NK-92 treated with Interleukin-12 subunit alpha and Interleukin-12 subunit beta, amount 100 ng/mL, for 24 hours (cell line): Measurements from ENCODE around the gene RLBP1.
"Not testable (repeated sequence)": the region's sequence is repeated elsewhere in the genome, so short reads cannot be mapped to it uniquely, and the experiment has no call there.

Source experiments
- DNase-seq: peaks from one replicate; lab custom pipeline; 2025; lab: John Stamatoyannopoulos, UW

RLBP1 gene

GRCh38 chr15:89221543-89221942 lies at the start of gene RLBP1:
TSS of gene RLBP1 (minus strand) at chr15:89221579. CDS start at chr15:89218975, 2,604 bp downstream.
- DNase-seq, result no peak

- DNase-seq, result not testable (repeated sequence)
Measured at GRCh38 chr15:89250142-89250541, 28.8 kb upstream of the RLBP1 start.

GRCh38 chr15:89248584-89248983 lies 27.2 kb upstream of the RLBP1 start:
- DNase-seq, result no peak

GRCh38 chr15:89247446-89247845 lies 26.1 kb upstream of the RLBP1 start:
- no peak for DNase-seq

- DNase-seq, result no peak
Measured at GRCh38 chr15:89244574-89244903, 23.2 kb upstream of the RLBP1 start.

- peak; percentile 96 for DNase-seq
Measured at GRCh38 chr15:89243691-89244573, 22.6 kb upstream of the RLBP1 start, which contains the start of gene FANCI. TSS of gene FANCI (plus strand) at chr15:89243979. CDS start at chr15:89247648, 3,669 bp downstream.

GRCh38 chr15:89243046-89243690 lies 21.8 kb upstream of the RLBP1 start:
- DNase-seq, result no peak

GRCh38 chr15:89239883-89240810 lies 18.8 kb upstream of the RLBP1 start:
- not testable (repeated sequence) for DNase-seq

- no peak for DNase-seq
Measured at GRCh38 chr15:89231832-89232231, 10.5 kb upstream of the RLBP1 start.

- no peak for DNase-seq
Measured at GRCh38 chr15:89230277-89230676, 8.9 kb upstream of the RLBP1 start.

- DNase-seq, result no peak
Measured at GRCh38 chr15:89227425-89227824, 6.0 kb upstream of the RLBP1 start.

- DNase-seq, result no peak
Measured at GRCh38 chr15:89226359-89227221, 5.2 kb upstream of the RLBP1 start.

GRCh38 chr15:89225588-89225987 lies 4.2 kb upstream of the RLBP1 start:
- DNase-seq, result no peak

GRCh38 chr15:89218531-89218930 lies 2.8 kb downstream of the RLBP1 start:
- DNase-seq, result no peak

- DNase-seq, result no peak
Measured at GRCh38 chr15:89217686-89218376, 3.5 kb downstream of the RLBP1 start.

GRCh38 chr15:89217031-89217430 lies 4.3 kb downstream of the RLBP1 start:
- DNase-seq, result no peak

GRCh38 chr15:89215627-89216026 lies 5.8 kb downstream of the RLBP1 start:
- no peak for DNase-seq

GRCh38 chr15:89211678-89212170 lies 9.7 kb downstream of the RLBP1 start:
- no peak for DNase-seq

GRCh38 chr15:89209057-89209456 lies 12.3 kb downstream of the RLBP1 start:
- DNase-seq, result no peak

- no peak for DNase-seq
Measured at GRCh38 chr15:89208256-89208655, 13.1 kb downstream of the RLBP1 start.
